NCI-H1105 (cell line): Measurements from ENCODE around the gene CACNA1S.

Experiments
- DNase-seq: peaks from one replicate; lab custom pipeline; 2025; lab: John Stamatoyannopoulos, UW

The CACNA1S gene

DNA sequence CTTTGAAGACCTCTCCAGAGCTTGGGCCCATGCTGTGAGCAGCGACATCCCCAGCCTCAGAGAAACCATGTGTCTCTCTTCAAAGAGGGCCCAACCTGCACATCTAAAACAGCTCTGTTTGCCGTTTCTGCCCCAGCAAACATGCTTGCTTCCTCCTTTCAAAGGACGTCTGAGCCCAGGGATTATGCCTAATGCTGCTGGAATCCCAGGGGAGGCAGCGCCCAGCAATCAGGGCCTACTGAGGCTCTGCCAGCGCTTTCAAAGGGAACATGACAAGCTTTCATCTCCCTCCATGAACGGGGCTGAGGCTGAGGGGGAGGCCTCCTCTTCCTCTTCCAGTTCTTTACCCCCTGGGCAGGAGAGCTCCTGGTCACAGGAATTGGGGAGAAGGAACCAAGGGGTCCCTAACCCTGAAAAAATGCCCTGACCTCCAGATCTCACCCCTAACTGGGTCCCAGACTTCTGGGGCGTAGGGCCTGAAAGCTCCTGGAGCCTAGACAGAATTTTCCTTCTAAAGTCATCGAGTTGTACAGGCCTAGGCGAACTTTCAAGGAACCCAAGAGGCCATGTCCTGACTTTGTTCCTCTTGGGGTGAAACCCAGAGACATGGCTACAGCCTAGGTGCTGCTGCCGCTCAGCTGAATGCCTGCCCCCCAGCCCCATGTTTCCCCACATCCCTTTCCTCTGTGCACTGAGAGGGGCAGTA is 28.2 kb upstream of the CACNA1S start:
- no peak for DNase-seq

DNA sequence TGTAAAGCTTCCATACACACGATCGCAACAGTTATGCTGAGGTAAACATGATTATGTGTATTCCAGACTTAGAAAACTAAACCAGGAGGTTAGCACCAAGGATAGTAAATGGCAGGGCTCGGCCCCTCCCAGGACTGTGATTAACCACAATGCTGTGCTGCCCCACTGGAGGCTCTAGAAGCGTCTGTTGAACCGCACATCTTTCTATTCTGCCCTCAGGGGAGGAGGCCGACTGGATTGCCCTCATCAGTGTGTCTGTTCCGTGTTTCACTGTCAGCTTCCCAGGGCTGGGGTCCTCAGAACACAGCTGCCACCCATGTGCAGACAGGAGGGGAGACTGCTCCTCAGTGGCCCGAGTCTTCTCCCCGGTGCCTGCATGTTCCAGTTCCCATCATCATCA is 27.5 kb upstream of the CACNA1S start:
- DNase-seq: no peak

DNA sequence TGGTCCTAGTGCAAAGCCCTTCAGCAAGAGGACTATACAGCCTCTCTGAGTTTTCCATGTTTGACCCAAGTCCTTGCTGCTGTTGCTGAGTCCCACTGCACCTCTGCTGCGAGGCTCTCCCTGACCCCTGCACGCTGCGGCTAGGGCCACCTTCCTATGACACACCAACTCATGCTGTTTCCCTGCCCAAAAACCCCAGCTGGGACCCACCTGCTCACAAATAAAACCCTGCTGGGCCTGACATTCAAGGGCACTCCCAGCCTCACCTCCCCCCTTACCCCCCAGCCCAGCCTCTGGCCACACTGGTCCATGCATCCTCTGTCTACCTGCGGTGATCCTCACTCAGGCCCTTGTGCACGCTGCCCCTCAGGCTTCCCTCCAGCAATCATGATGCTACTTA is 27.1 kb upstream of the CACNA1S start:
- no peak for DNase-seq

DNA sequence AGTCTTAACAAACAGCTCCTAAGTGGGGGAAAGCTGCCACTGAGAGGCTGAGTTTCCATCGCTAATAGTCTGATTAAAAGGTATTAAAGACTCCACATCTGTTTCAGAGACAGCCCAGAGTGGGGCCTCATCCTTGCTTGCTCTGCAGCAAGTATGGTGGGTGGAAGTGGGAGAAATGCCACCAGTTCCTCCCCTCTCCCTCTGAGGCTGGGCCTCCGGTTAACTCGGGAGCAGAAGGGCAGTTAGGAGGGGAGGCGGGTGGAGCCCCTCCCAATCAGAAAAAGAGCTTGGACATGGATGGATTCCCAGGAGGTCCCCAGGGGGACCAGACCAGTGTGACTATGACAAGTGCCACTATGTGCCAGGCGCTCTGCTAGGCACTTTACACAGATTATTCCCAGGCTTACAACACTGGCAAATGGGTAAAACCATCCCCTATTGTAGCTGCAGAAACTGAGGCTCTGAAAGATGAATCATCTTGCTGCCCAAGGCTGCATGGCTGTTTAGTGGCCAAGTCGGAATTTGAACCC is 26.1 kb upstream of the CACNA1S start:
- no peak for DNase-seq

DNA sequence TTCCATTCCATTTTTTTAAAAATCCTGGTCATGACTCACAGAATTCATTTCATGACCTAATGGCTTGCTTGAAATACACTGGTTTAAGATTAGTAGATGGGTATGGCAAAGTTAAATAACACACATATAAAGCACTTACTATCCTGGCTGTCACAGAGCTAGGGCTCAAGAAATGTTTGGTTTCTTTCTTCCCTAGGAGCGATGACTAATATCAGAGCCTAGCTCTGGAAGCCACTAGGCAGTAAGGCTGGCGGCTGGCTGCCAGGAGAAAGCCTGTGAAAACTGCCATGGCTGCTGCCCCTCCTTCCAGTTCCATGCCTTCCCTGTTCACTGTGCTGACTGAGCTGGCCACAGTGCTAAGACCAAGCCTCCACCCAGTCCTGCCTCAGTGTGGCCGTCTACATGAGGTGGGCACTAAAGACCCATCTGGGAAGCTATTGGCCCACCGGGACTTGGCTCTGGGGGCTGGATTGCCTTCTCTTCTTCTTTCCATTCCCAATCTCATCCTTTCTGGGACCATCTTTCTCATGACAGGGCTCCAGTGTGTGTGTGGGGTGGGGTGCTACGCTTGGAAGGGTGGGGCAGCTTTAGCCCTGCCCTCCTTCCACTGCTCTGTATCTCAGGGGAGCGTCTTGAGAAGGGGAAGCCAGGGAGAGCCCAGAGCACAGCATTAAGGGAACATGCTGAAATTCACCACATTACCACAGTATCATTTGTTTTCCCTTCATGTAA is 25.5 kb upstream of the CACNA1S start:
- DNase-seq: no peak

DNA sequence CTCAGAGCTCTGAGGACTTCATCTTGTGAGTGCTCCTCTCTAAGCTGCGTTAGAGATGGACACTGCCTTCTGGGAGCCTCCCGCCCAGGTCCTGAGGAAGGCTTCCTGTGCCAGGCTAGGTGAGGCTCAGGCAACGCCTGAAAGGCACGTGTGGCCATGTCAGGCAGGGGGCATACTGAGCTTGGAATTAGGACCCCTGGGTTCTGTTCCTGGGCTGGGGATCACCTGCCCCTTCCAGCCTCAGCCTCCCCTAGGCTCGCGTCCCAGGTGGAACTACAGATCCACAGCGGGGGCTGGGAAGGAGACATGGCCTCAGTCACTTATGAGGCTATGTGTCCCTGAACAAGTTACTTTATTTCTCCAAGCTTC is 24.8 kb upstream of the CACNA1S start:
- no peak for DNase-seq

DNA sequence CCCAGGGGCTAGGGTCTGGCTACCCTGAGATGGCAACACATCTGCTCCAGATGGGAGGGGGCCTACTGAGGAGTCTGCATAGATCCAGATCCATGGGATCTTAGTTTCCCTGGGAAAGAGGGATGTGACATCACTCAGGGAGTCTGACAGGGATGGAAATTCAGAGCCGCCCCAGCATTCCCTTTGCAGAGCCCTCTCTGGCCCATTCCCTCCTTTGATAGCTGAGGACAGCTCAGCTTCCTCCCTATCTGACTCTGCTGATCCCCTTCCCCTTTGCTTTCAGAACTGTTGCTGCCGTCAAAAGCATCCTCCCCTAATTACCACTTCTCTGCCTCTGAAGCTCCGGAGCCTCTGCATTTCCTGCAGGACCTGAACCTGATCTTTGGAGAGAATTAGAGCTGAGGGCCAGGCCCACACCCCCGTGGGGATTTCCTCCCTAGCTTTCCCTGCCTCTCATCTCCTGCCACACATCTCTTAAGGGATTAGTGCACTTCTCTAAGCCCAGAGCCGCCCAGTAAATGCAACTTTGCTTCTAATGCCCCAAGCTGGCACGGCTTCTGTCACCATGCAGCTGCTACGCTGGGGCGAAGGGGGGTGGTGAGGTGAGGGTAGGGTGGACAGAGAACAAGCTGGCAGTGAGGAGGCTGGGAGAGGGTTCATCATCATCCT is 24.3 kb upstream of the CACNA1S start:
- DNase-seq: no peak

DNA sequence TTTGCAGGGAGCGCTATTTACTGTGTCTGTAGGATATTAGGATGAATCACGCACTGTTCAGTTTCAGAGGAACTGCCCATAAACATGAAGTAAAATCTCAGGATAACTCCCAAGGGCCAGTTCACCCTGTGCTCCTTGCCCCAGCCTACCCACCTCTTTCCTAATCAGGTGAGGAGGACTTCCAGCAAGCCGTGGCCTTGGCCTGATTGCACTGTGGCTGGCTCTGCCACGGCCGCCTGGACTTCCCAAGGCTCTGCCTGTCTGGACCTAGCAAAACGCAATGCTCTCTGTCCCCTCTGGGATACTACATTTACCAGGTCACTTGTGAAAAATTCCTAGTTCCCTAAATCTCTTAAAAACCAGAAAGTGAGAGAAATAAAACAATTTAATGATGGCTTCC is 22.2 kb upstream of the CACNA1S start:
- no peak for DNase-seq

DNA sequence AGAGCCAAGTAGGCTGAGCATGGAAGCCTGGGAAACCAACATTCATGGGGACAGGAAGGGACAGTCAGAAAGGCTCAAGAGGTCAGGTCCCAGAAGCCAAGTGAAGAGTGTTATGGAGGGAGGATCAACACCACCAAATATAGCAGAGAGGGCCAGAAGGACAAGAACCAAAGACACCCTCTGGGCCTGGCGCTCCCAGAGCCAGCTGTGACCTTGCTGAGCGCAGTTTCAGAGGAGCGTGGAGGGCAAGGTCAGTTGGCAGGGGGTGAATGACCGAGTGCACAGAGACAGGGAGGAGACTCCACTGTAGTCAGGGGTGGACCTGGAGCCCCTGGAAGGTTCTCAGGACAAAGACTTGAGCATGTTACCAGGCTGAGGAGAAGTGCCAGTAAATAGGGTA is 19.2 kb upstream of the CACNA1S start:
- no peak for DNase-seq

DNA sequence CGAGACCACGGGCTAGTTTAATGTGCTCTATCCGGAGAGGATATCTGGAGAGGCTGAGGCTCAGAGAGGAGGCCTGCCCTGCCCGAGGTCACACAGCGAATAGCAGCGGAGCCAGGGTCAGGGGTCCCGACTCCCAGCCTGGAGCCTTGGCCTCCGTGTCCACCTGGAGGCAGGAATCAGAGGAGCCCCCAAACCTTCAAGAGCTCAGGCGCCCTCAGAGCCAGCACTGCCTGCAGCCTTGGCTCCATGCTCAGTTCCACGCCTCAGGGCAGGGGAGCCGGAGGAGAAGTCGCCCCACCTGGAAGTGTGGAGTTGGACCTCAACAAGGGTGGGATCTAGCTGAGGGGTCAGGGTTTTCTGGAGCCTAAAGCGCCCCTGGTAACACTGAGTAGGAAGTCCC is 16.7 kb upstream of the CACNA1S start:
- DNase-seq: no peak

DNA sequence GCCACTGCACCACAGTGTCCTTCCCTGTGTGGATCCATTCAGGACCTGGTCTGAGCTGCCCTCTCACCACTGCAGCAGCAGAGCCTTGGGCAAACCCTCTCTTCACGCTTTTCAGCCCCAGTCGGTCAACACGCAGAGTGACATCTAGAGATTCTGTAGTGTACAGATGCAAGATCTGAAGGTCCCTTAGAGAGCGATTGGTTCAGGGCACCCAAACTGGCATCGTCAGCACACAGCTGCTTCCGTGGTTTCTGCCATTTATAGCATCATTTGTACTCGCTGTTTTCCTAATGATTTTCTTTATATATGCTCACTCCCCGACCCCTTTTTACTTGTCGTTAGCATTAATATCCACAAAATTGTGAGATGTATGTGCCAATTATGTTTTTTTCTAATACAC is 16.2 kb upstream of the CACNA1S start:
- DNase-seq: no peak

DNA sequence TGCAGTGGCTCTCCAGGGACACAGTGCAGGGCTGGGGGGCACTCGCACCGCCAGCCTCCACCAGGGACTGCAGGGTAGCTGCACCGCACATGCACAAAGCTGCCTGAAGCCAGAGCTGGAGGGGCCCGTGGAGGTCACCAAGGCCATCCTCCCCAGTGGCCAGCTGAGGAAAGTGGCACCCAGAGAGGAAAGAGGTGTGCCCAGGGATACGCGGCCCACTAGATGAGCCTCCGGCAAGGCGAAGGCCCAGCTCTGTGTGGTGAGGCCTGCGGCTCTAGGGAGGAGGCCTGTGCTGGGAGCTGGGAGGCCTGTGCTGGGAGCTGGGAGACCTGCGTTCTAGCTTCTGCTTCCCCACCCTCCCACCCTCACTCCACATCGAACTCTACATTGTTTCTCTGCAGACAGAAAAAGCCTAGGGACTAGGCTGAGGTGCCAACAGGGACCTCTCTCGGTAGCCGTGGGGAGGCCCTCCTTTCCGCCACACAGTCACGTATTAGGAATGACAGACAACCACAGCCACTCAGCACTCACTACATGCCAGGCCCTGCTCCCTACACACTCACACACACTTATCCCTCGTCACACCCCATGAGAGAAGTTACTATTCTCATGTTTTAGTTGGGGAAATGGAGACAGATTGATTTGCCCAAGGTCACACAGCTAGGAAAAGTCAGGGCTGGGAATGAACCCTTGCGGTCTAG is 15.7 kb upstream of the CACNA1S start:
- DNase-seq: no peak

DNA sequence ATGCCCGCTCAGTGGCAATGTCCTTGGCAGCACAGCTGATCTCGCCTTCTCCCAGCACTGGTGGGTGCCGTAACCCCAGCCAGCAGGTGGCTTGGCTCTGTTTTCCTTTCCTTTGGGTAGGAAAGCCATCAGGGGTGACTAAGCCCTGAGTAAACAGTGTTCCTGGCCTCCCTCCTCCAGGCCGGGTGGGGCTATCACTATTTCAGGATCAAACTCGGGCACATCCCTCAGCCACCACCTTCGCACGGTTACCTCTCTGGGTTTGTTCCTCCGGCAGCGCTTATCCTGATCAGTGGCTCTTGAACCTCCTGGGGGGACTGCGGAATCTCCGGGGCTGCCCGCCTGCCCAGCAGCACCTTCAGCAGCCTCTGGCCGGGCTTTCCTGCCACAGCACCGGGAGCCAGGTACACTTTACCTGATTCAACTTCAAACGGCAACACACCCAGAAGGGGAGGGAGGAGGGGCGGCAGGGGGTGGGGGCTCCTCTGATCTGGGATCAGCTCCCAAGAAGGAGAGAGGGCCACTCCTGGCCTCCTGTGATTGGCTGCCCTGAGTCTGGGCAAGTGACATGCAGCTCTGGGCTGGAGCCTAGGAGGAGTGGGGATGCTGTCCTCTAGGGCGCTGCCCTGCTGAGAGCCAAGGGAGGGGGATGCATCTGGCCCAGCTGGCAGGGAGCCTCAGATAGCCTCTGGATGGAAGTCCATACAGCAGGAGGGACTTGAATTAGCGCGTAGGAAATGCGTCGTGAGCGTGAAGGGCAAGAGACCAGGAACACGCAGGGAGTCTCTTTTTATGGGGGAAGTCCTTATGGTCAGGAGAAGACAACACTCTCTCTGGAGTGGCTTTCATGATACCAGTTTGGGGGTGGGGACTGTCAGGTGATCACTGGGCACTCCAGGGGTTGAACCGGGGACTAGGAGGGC is 14.9 kb upstream of the CACNA1S start, which contains the start of gene ASCL5:
TSS of gene ASCL5 (minus strand) at position 353 of the 923 bp plus-strand sequence. CDS start 11,812 bp downstream, outside the sequence.
- DNase-seq: peak; percentile 19

DNA sequence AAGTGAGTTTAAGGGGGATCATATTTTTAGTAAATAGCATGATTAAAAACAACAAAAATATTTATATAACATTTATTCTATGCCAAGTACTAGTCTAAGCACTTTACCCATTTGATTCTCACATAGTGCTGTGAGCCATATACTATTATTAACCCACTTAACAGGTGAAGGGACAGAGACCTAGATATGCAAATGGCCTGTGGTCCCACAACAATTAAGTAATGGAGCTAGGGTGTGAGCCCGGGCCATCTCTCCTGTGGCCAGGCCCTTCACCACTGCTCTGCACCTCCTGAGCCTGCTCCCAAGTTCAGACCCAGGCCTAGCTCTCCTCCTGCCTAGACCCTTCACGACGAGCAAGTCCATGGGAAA is 14.2 kb upstream of the CACNA1S start:
- DNase-seq: no peak

DNA sequence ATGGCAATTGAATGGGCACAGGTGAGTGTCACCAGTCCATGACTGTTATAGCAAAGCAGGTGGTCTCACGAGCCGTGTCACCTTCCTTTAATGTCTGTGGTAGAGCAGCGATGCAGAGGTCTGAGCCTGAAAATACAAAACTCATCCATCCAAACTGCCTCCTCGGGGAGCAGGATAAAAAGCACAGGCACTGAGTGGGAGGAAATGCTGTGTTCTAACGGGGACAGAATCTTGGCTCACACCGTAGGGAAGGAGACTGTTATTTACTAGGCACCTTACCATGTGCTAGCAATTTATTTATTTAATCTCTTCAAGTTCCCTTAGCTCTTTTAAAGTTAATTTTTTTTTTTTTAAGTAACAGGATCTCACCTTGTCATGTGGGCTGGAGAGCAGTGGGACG is 13.6 kb upstream of the CACNA1S start:
- no peak for DNase-seq

DNA sequence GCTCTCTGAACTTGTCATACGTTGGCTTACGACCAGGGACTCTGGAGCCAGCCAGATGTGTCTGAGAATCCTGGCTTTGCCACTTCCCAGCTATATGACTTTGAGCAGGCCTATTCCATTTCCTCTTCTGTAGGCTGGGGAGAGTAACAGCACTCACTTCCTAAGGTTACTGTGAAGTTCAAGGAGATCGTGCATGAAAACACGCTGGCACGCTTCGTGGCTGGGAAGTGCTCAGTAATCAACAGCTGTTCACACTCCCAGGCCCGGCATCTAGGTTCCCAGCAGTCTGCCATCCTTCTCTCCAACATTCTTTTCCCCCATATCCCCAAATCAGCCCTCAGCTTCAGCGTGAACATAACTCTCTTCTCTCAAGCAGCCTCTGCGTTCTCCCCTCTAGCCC is 12.8 kb upstream of the CACNA1S start:
- no peak for DNase-seq

DNA sequence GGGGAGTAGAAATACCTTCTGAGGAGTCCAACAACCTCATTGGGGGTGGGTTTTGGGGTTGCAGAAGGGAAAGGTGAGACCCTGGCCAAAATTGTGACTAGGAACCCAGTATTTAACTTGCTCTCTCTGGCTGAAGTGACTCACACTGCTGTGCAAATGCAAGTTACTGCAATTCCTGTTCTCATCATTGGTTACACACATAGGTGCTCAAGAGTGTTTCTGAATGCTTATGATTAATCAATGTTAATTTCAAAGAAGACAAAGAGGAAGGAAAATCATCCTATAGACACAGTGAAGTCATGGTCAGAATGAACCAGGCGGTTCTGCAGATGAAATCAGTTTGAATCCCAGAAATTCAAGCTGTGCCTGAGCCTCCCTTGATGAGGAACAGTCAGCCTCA is 11.6 kb upstream of the CACNA1S start:
- DNase-seq: no peak

DNA sequence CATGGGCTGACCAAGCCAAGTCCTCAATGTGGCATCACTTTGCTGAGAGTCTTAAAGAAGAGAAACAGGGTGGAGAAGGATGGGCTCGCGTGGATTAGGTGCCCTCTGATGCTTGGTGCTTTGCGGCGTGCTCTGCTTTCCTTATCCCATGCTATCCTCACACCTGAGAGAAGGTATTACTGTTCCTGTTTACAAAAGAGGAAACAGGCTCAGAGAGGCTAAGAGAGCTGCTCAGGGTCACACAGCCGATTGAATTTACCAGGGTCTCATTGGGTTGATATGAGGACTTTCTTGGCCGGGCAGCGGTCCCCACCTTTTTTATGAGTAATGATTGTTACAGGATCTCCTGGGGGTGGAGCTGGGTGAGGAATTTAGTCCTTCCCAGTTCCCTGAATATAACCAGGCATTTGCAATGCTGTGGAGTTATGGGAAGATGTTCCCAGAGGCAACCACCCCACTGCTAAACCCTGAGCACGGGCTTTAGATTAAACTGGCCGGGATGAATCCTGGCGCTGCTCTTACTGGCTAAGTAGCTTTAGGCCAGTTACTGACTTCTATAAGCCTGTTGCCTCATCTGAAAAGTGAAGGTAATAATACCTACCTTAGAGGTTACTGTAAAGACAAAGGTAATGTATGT is 10.2 kb upstream of the CACNA1S start:
- no peak for DNase-seq

DNA sequence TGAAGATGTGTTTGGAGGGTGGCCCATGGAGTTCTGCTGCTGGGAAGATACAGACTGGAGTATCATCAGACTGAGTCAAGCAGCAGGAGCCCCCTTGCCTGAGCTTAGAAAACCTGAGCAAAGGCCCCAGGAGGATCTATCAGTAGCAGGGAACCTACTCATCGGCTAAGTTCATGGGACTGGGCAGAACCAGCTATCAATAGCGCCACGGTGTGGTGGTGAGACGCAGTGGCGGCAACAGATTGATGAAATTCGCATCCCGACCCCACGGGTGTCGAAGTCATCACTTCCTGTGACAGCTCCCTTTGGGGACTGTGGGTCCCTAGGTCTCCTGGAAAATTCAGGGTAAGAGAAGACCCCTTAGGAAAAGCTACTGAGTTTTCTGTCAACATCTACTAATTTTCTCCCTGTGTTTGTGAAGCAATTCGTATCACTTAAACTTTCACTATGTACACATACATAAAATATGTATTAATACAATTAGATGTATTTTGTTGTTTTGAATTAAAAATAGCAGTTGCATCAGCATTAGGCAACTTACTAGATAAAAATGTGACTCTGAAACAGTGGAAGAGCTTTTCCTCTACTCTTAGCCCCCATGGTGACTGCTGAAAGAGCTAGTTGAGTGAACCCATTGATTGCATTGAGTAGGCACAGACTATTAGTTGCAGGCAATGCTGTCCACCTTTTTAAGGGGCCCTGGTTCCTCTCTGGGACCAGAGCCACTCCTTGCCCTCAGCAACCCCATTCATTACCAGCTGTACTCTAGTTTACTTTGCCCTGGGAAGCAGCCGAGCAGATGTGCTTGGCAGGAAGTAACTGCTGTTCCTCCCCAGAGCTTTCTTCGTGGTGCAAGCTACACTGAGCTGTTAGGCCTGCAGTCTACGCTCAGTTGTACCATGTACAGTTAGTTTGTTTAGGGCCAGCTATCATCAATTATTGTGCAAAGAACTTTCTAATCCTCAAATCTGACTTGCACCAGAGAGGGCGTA is 7.3 kb upstream of the CACNA1S start:
- DNase-seq: no peak

DNA sequence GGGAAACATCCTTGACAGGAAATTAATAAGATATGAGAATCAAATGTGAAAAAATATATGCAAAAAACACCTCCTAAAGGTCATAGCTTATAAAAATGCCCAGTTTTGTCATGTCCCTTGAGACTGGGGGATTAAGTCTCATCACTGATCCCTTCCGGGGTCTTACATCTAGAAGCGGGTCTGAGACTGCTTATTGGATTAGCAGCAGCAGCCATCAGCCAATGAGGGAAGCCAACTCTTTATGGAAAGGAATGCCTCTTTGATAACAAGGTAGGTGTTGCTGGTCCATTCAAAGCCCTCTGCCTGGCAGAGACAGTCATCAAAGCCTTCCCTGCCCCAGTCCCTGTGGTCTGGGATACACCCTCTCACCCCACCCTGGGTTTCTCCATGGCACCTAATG is 3.9 kb upstream of the CACNA1S start:
- no peak for DNase-seq
